NCI-H1930 (cell line): ENCODE measurements around the gene ZNF646.

Experiments
- DNase-seq, 2 experiments: peaks; one replicate each; lab custom pipeline; 2025; lab: John Stamatoyannopoulos, UW

Gene ZNF646

DNA sequence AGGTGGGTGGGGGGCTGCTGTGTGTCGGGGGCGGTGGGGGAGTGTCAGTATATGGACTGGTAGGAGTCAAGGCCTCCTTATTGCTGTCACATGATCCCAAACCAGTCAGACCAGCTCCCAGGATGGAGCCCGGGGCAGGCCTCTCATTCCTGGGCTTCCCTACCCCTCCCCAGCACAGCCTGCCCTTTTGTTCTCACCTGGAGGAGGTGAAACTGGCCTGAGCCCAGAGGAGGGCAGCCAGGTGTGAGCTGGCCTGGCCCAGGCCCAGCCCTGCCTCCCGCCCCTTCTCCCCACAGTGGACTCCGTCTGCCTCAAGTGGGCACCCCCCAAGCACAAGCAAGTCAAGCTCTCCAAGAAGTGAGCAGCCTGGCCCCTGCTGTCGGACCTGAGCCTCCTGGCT is 56.7 kb downstream of the ZNF646 start:
- no peak for DNase-seq

DNA sequence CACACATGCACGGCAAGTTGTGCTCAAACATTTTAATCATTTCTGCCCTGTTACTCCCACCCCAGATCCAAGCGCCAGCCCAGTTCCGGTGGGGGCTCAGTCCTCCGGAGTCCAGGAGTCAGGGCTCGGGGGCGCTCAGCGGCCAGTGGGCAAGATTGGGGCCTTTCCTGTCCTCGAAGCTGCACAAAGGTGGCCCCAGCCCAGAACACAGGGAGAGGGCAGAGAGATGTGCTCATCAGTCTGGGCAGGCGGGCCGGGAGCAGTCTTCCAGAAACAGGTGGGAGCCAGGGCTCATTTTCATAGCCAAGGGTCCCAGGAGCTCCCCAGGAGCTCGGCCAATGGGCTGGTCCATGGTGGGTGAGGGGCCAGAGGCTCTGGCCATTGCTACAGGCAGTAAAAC is 57.2 kb downstream of the ZNF646 start:
- no peak for DNase-seq

DNA sequence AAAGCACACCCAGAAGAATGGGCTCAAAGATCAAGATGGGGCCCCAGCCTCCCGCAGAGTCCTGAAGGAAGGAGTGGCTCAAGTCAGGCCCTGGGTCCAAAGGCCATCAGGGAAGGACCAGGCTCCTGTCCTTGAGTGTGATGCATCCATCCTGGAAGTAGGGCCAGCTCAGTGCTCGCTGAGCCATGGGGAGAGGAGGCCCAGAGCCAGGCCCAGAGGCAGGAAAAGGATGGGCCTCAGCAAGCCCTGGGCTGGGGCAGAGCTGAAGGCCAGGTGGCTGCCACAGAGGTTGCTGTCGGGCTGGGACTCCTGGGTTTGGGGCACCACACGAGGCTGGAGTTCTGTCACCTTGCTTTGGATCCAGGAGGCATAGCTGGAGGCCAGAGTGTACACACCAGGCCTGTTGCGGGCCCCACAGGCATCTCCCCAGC is 57.6 kb downstream of the ZNF646 start:
- no peak for DNase-seq

DNA sequence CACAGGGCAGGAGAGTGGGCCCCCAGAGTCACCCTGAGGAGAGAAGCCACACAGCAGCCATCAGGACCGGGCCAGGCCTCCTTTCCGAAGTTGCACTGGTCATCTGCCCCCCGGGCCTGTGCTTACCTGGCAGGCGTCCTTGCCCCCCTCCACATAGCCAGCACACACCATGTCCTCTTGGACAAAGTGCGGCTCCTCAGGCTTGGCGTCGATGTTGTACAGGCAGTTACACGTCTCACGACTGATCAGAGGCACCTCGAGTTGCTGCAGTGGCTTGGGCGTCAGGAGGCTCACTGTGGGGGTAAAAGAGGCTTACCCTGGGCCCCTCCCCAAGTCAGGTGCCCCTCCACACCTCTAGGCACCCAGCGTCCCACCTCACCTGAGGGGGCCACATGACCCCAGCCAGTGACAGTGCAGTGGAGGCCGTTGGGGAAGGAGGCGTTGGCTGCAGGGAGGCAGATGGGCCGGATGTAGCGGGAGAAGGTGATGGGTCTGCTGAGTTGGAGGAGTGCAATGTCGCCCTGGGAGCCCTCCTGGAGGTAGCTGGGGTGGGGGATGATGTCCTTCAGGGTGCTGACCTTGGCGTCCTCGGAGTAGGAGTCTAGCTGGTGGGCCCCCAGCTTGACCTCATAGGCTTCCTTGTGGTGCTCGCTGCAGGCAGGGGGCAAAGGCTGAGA is 58.2 kb downstream of the ZNF646 start:
- DNase-seq, result no peak

DNA sequence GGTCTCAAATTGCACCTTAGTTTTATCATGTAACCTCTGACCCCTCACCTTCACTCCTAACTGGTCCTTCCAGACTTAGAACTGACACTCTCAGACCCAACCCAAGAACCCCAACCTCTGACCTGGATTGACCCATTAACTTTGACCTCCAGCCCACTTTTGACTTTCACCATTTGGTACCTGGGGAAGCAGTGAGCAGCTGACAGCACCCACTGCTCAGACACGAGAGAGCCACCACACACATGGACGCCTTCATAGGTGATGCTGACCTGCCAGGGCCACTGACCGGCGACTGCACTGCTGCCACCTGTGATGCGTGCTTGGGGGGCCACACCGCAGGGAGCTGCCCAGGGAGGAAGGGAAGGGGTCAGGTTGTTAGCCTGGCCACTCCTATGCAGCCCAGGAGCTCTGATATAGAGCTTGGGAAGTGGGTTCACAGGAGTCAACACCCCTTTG is 58.9 kb downstream of the ZNF646 start:
- DNase-seq, result no peak
